ENCODE data around the gene RSPH1.

The RSPH1 gene

GRCh38 chr21:42438316-42439205 lies 57.5 kb downstream of the RSPH1 start:
- H3K36me3 ChIP-seq (ENCODE audit: insufficient read depth, low read length): no peaks in the 10 kb centered on the region
- H3K9ac ChIP-seq (ENCODE audit: low read depth, low read length): no peak overlapping the region
- no peak overlapping the region for H3K4me2 ChIP-seq (ENCODE audit: low read length)
- H3K4me3 ChIP-seq (ENCODE audit: low read length): no peak overlapping the region
- no peaks in the 10 kb centered on the region for H3K4me1 ChIP-seq (ENCODE audit: control insufficient read depth, insufficient read depth, low read length)
- H3K27me3 ChIP-seq (ENCODE audit: control insufficient read depth, insufficient read depth, low read length): no peaks in the 10 kb centered on the region
- H3K9me3 ChIP-seq (replicated peaks; ENCODE audit: low read length): no peaks in the 10 kb centered on the region

- no peak overlapping the region for H3K9ac ChIP-seq (ENCODE audit: low read depth, low read length)
- H3K27me3 ChIP-seq (ENCODE audit: control insufficient read depth, insufficient read depth, low read length): no peaks in the 10 kb centered on the region
- no peak overlapping the region for H3K4me2 ChIP-seq (ENCODE audit: low read length)
- H3K4me3 ChIP-seq (ENCODE audit: low read length): no peak overlapping the region
- no peaks in the 10 kb centered on the region for H3K4me1 ChIP-seq (ENCODE audit: control insufficient read depth, insufficient read depth, low read length)
- H3K36me3 ChIP-seq (ENCODE audit: insufficient read depth, low read length): no peaks in the 10 kb centered on the region
- no peaks in the 10 kb centered on the region for H3K9me3 ChIP-seq (replicated peaks; ENCODE audit: low read length)
Measured at GRCh38 chr21:42437786-42438185, 58.2 kb downstream of the RSPH1 start.

- H3K4me3 ChIP-seq (ENCODE audit: low read length): no peak overlapping the region
- no peaks in the 10 kb centered on the region for H3K4me1 ChIP-seq (ENCODE audit: control insufficient read depth, insufficient read depth, low read length)
- no peaks in the 10 kb centered on the region for H3K27me3 ChIP-seq (ENCODE audit: control insufficient read depth, insufficient read depth, low read length)
- no peaks in the 10 kb centered on the region for H3K36me3 ChIP-seq (ENCODE audit: insufficient read depth, low read length)
- H3K9ac ChIP-seq (ENCODE audit: low read depth, low read length): no peak overlapping the region
- peaks cover 2% of the 10 kb centered on the region for H3K9me3 ChIP-seq (replicated peaks; ENCODE audit: low read length)
- no peak overlapping the region for H3K4me2 ChIP-seq (ENCODE audit: low read length)
Measured at GRCh38 chr21:42436914-42437313, 59.1 kb downstream of the RSPH1 start.

GRCh38 chr21:42435833-42436232 lies 60.2 kb downstream of the RSPH1 start:
- Histone ChIP-seq H3K4me2 (ENCODE audit: low read length) (no peak overlapping the region), H3K4me1 (ENCODE audit: control insufficient read depth, insufficient read depth, low read length) (no peaks in the 10 kb centered on the region), H3K27me3 (ENCODE audit: control insufficient read depth, insufficient read depth, low read length) (no peaks in the 10 kb centered on the region), H3K36me3 (ENCODE audit: insufficient read depth, low read length) (no peaks in the 10 kb centered on the region), H3K4me3 (ENCODE audit: low read length) (no peak overlapping the region), H3K9ac (ENCODE audit: low read depth, low read length) (no peak overlapping the region), H3K9me3 (replicated peaks; ENCODE audit: low read length) (peaks cover 4% of the 10 kb centered on the region)

GRCh38 chr21:42435401-42435800 lies 60.6 kb downstream of the RSPH1 start:
- Histone ChIP-seq H3K36me3 (ENCODE audit: insufficient read depth, low read length) (no peaks in the 10 kb centered on the region), H3K9ac (ENCODE audit: low read depth, low read length) (no peak overlapping the region), H3K4me3 (ENCODE audit: low read length) (no peak overlapping the region), H3K4me1 (ENCODE audit: control insufficient read depth, insufficient read depth, low read length) (no peaks in the 10 kb centered on the region), H3K9me3 (replicated peaks; ENCODE audit: low read length) (peaks cover 4% of the 10 kb centered on the region), H3K4me2 (ENCODE audit: low read length) (no peak overlapping the region), H3K27me3 (ENCODE audit: control insufficient read depth, insufficient read depth, low read length) (no peaks in the 10 kb centered on the region)

GRCh38 chr21:42434884-42435283 lies 61.1 kb downstream of the RSPH1 start:
- H3K27me3 ChIP-seq (ENCODE audit: control insufficient read depth, insufficient read depth, low read length): no peaks in the 10 kb centered on the region
- H3K4me3 ChIP-seq (ENCODE audit: low read length): no peak overlapping the region
- no peak overlapping the region for H3K4me2 ChIP-seq (ENCODE audit: low read length)
- no peaks in the 10 kb centered on the region for H3K4me1 ChIP-seq (ENCODE audit: control insufficient read depth, insufficient read depth, low read length)
- no peak overlapping the region for H3K9ac ChIP-seq (ENCODE audit: low read depth, low read length)
- peaks cover 4% of the 10 kb centered on the region for H3K9me3 ChIP-seq (replicated peaks; ENCODE audit: low read length)
- no peaks in the 10 kb centered on the region for H3K36me3 ChIP-seq (ENCODE audit: insufficient read depth, low read length)

GRCh38 chr21:42433946-42434551 lies 62.0 kb downstream of the RSPH1 start:
- no peaks in the 10 kb centered on the region for H3K27me3 ChIP-seq (ENCODE audit: control insufficient read depth, insufficient read depth, low read length)
- peaks cover 4% of the 10 kb centered on the region for H3K9me3 ChIP-seq (replicated peaks; ENCODE audit: low read length)
- no peaks in the 10 kb centered on the region for H3K36me3 ChIP-seq (ENCODE audit: insufficient read depth, low read length)

GRCh38 chr21:42432695-42433094 lies 63.3 kb downstream of the RSPH1 start:
- peaks cover 4% of the 10 kb centered on the region for H3K9me3 ChIP-seq (replicated peaks; ENCODE audit: low read length)

More at GRCh38 chr21:42433946-42434551, 62.0 kb downstream of the RSPH1 start:
- Histone ChIP-seq H3K4me2 (ENCODE audit: low read length) (no peak overlapping the region), H3K4me3 (ENCODE audit: low read length) (no peak overlapping the region), H3K9ac (ENCODE audit: low read depth, low read length) (no peak overlapping the region), H3K4me1 (ENCODE audit: control insufficient read depth, insufficient read depth, low read length) (no peaks in the 10 kb centered on the region)

GRCh38 chr21:42431196-42431595 lies 64.8 kb downstream of the RSPH1 start:
- Histone ChIP-seq H3K36me3 (ENCODE audit: insufficient read depth, low read length) (no peaks in the 10 kb centered on the region), H3K27me3 (ENCODE audit: control insufficient read depth, insufficient read depth, low read length) (no peaks in the 10 kb centered on the region), H3K9ac (ENCODE audit: low read depth, low read length) (no peak overlapping the region), H3K4me1 (ENCODE audit: control insufficient read depth, insufficient read depth, low read length) (no peaks in the 10 kb centered on the region), H3K4me2 (ENCODE audit: low read length) (no peak overlapping the region), H3K4me3 (ENCODE audit: low read length) (no peak overlapping the region), H3K9me3 (replicated peaks; ENCODE audit: low read length) (peaks cover 4% of the 10 kb centered on the region)

More at GRCh38 chr21:42432695-42433094, 63.3 kb downstream of the RSPH1 start:
- Histone ChIP-seq H3K9ac (ENCODE audit: low read depth, low read length) (no peak overlapping the region), H3K4me1 (ENCODE audit: control insufficient read depth, insufficient read depth, low read length) (no peaks in the 10 kb centered on the region), H3K36me3 (ENCODE audit: insufficient read depth, low read length) (no peaks in the 10 kb centered on the region), H3K4me2 (ENCODE audit: low read length) (no peak overlapping the region), H3K4me3 (ENCODE audit: low read length) (no peak overlapping the region), H3K27me3 (ENCODE audit: control insufficient read depth, insufficient read depth, low read length) (no peaks in the 10 kb centered on the region)

GRCh38 chr21:42430521-42430920 lies 65.5 kb downstream of the RSPH1 start:
- Histone ChIP-seq H3K9me3 (replicated peaks; ENCODE audit: low read length) (peaks cover 4% of the 10 kb centered on the region), H3K4me3 (ENCODE audit: low read length) (no peak overlapping the region), H3K36me3 (ENCODE audit: insufficient read depth, low read length) (no peaks in the 10 kb centered on the region), H3K27me3 (ENCODE audit: control insufficient read depth, insufficient read depth, low read length) (peaks cover 3% of the 10 kb centered on the region), H3K9ac (ENCODE audit: low read depth, low read length) (no peak overlapping the region), H3K4me1 (ENCODE audit: control insufficient read depth, insufficient read depth, low read length) (no peaks in the 10 kb centered on the region), H3K4me2 (ENCODE audit: low read length) (no peak overlapping the region)

GRCh38 chr21:42429856-42430255 lies 66.2 kb downstream of the RSPH1 start:
- Histone ChIP-seq H3K36me3 (ENCODE audit: insufficient read depth, low read length) (no peaks in the 10 kb centered on the region), H3K4me1 (ENCODE audit: control insufficient read depth, insufficient read depth, low read length) (no peaks in the 10 kb centered on the region), H3K4me2 (ENCODE audit: low read length) (no peak overlapping the region), H3K4me3 (ENCODE audit: low read length) (no peak overlapping the region), H3K9ac (ENCODE audit: low read depth, low read length) (no peak overlapping the region), H3K9me3 (replicated peaks; ENCODE audit: low read length) (peaks cover 4% of the 10 kb centered on the region), H3K27me3 (ENCODE audit: control insufficient read depth, insufficient read depth, low read length) (peaks cover 5% of the 10 kb centered on the region)

Measured in skeletal muscle satellite cell (primary cell).